HepG2 (cell line): ENCODE data around the gene CPEB3. TPM values are rescaled to one million over a fixed set of nuclear protein-coding genes. Genes with fewer than 3 reads are reported as not detected.

Source experiments
- ARNT ChIP-seq: fragments of 450-650 bp; IDR thresholded peaks from 2 replicates; pipeline ENCODE4 v1.6.1; 2017
- BCLAF1 ChIP-seq: fragments of 450-650 bp; IDR thresholded peaks from 2 replicates; pipeline ENCODE4 v1.6.1; 2017; ENCODE audit warnings: mild to moderate bottlenecking
- DNMT3B ChIP-seq: conservative IDR thresholded peaks from 2 replicates; pipeline ENCODE4 v1.6.1; 2016; ENCODE audit warnings: missing biosample characterization, control low read depth
- DRAP1 ChIP-seq: IDR thresholded peaks from 2 replicates; pipeline ENCODE4 v1.6.1; 2016; ENCODE audit warnings: missing genetic modification reagents, missing compliant biosample characterization
- ELF3 ChIP-seq: IDR thresholded peaks from 2 replicates; pipeline ENCODE4 v1.6.1; 2016; ENCODE audit warnings: missing genetic modification reagents, missing compliant biosample characterization
- GABPA ChIP-seq, 2 experiments: IDR thresholded peaks; 2 replicates each; pipeline ENCODE4 v1.6.1; 2011 to 2016; ENCODE audit warnings: low read depth in 2 of 2, low read length in 1 of 2, missing biosample characterization in 1 of 2, missing genetic modification characterization in 1 of 2
- HNF4A ChIP-seq: sonication (generic); formaldehyde crosslinking; IDR thresholded peaks from 2 replicates; pipeline ENCODE4 v1.4.0; 2020; ENCODE audit warnings: missing genetic modification reagents
- HNRNPLL ChIP-seq: fragments of 200-400 bp; formaldehyde crosslinking; IDR thresholded peaks from 2 replicates; pipeline ENCODE4 v1.6.1; 2017; ENCODE audit warnings: mild to moderate bottlenecking, low read depth, low read length; ENCODE audit not compliant: poor library complexity, severe bottlenecking
- KDM5B ChIP-seq: sonication (generic); formaldehyde crosslinking; IDR thresholded peaks from 2 replicates; pipeline ENCODE4 v1.4.0; 2020; ENCODE audit warnings: missing genetic modification reagents, mild to moderate bottlenecking, borderline replicate concordance
- KLF16 ChIP-seq, 2 experiments: sonication (generic) in 1 of 2; formaldehyde crosslinking in 1 of 2; IDR thresholded peaks; 2 replicates each; pipeline versions ENCODE4 v1.6.1 to v1.8.0; 2016 to 2023; ENCODE audit warnings: missing genetic modification reagents in 2 of 2, missing compliant biosample characterization in 1 of 2
- LCORL ChIP-seq, 2 experiments: fragments of 450-650 bp in 1 of 2; sonication (generic) in 1 of 2; formaldehyde crosslinking in 1 of 2; IDR thresholded peaks; 2 replicates each; pipeline versions ENCODE4 v1.5.0 to v1.6.1; 2017 to 2020; ENCODE audit warnings: antibody characterized with exemption in 1 of 2, missing genetic modification reagents in 1 of 2
- NFRKB ChIP-seq: fragments of 450-650 bp; IDR thresholded peaks from 2 replicates; pipeline ENCODE4 v1.6.1; 2017
- NFYC ChIP-seq: IDR thresholded peaks from 2 replicates; pipeline ENCODE4 v1.6.1; 2016; ENCODE audit warnings: missing genetic modification reagents, missing compliant biosample characterization
- SIN3A ChIP-seq: IDR thresholded peaks from 2 replicates; pipeline ENCODE4 v1.6.1; 2011; ENCODE audit warnings: low read depth, mild to moderate bottlenecking, control low read depth, low read length, borderline replicate concordance
- SKIL ChIP-seq: sonication (generic); formaldehyde crosslinking; IDR thresholded peaks from 2 replicates; pipeline ENCODE4 v1.8.0; 2022; ENCODE audit warnings: missing genetic modification reagents, mild to moderate bottlenecking, moderate library complexity, borderline replicate concordance
- ZBTB20 ChIP-seq: sonication (generic); formaldehyde crosslinking; IDR thresholded peaks from 2 replicates; pipeline ENCODE4 v1.8.1; 2023; ENCODE audit warnings: missing genetic modification reagents, low read depth, mild to moderate bottlenecking, borderline replicate concordance
- ZBTB8A ChIP-seq: sonication (generic); formaldehyde crosslinking; IDR thresholded peaks from 2 replicates; pipeline ENCODE4 v1.4.0; 2020; ENCODE audit warnings: mild to moderate bottlenecking, low read depth, missing genetic modification reagents, borderline replicate concordance
- ZNF354B ChIP-seq: sonication (generic); formaldehyde crosslinking; IDR thresholded peaks from 2 replicates; pipeline ENCODE4 v1.8.0; 2022; ENCODE audit warnings: mild to moderate bottlenecking, missing genetic modification reagents
- ZNF503 ChIP-seq: sonication (generic); formaldehyde crosslinking; IDR thresholded peaks from 2 replicates; pipeline ENCODE4 v1.4.0; 2020; ENCODE audit warnings: missing genetic modification reagents
- ZNF878 ChIP-seq: sonication (generic); formaldehyde crosslinking; IDR thresholded peaks from 2 replicates; pipeline ENCODE4 v1.8.1; 2023; ENCODE audit warnings: mild to moderate bottlenecking, missing genetic modification reagents, moderate library complexity
- polyA plus RNA-seq, 8 experiments: library from polyadenylated mRNA; depleted of rRNA in 3 of 8; stranded (reverse) in 7 of 8; unstranded in 1 of 8; fragments of >200 nt; fragmentation: Illumina TruSeq in 4 of 8; extraction: Trizol in 4 of 8; gene quantifications; 2 replicates each; pipeline versions ENCODE4 v1.2.1 to v1.2.3, GENCODE V29; 2011 to 2016; ENCODE audit warnings: low read depth in 4 of 8, missing spikeins in 1 of 8, mixed read lengths in 1 of 8; ENCODE audit not compliant: insufficient read depth in 1 of 8
- total RNA-seq, 5 experiments: library from RNA; depleted of rRNA; stranded (reverse); fragments of >200 nt; fragmentation: Illumina TruSeq; extraction: Trizol; gene quantifications; 2 replicates each; pipeline ENCODE4 v1.2.3, GENCODE V29; 2016; ENCODE audit warnings: low read depth in 1 of 5

The CPEB3 gene
- total and polyA plus RNA-seq, 2 of the 13 experiments (the other 11 are each of a cell fraction or from before 2014, with no cell fraction given) = 0.66 to 0.70 TPM

- TF ChIP-seq BCLAF1 (no peak), DRAP1 (CRISPR knock-in tag) (peak; percentile 48; the same call in 1 of the 2 replicates), DNMT3B (no peak), NFRKB (no peak), SKIL (CRISPR knock-in tag) (no peak), ZBTB8A (CRISPR knock-in tag) (peak; percentile 77; the same call in 1 of the 2 replicates), KDM5B (peak; percentile 92), HNF4A (CRISPR knock-in tag) (no peak), KLF16 (CRISPR knock-in tag; IDR thresholded peaks at IDR 0.05) (peak in 1 of 2 experiments; percentile 91; a peak in 1 of 4 replicates), ZNF354B (CRISPR knock-in tag) (0 out of 2 replicates have a peak, but pooled peaks have one; percentile 75), ZNF878 (peak; percentile 39; the same call in 1 of the 2 replicates), HNRNPLL (peak; percentile 91), ZBTB20 (CRISPR knock-in tag) (no peak; the same call in 1 of the 2 replicates), LCORL (IDR thresholded peaks at IDR 0.05) (no peak), LCORL (CRISPR knock-in tag; IDR thresholded peaks at IDR 0.05) (peak; percentile 52; the same call in 1 of the 2 replicates), ARNT (no peak), GABPA (IDR thresholded peaks at IDR 0.05; ENCODE audit: low read depth, low read length) (peak; percentile 62), GABPA (CRISPR knock-in tag; IDR thresholded peaks at IDR 0.05; ENCODE audit: low read depth) (peak; percentile 73), NFYC (0 out of 2 replicates have a peak, but pooled peaks have one; percentile 10), ZNF503 (CRISPR knock-in tag) (no peak; the same call in 1 of the 2 replicates), SIN3A (peak; percentile 3; the same call in 1 of the 2 replicates), ELF3 (CRISPR knock-in tag) (peak; percentile 83)
These were observed at the start of gene CPEB3, which contains the start of gene MARCHF5 (continued) for GRCh38 chr10:92290837-92291615.
